HG03103 (cell line): Measurements from ENCODE around the gene TANC1.

Experiments
- ATAC-seq: cut with Tn5 transposase; IDR thresholded peaks from one replicate; pipeline ENCODE4 v1.9.1; 2021; ENCODE audit warnings: low read depth; ENCODE audit not compliant: unreplicated experiment

TANC1 gene

DNA sequence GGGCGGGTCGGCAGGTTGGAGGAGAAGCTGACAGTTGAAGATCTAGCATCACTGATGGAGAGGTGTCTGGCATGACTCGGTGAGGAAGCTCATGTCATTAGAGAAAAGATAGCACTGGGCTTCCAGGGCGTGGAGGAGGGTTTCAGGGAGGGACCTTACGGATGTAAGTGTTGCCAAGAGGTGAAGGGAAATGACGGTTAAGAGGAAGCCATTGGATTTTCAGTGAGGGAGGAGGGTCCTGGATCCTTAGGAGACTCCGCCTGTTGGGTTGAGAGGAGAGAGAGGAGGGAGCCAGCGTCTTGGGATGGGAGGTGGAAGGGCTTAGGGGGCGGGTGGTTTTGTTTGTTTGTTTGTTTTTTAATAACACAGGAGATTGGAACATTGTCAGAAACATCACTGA, 214.9 kb downstream of the TANC1 start:
- no peak for ATAC-seq

DNA sequence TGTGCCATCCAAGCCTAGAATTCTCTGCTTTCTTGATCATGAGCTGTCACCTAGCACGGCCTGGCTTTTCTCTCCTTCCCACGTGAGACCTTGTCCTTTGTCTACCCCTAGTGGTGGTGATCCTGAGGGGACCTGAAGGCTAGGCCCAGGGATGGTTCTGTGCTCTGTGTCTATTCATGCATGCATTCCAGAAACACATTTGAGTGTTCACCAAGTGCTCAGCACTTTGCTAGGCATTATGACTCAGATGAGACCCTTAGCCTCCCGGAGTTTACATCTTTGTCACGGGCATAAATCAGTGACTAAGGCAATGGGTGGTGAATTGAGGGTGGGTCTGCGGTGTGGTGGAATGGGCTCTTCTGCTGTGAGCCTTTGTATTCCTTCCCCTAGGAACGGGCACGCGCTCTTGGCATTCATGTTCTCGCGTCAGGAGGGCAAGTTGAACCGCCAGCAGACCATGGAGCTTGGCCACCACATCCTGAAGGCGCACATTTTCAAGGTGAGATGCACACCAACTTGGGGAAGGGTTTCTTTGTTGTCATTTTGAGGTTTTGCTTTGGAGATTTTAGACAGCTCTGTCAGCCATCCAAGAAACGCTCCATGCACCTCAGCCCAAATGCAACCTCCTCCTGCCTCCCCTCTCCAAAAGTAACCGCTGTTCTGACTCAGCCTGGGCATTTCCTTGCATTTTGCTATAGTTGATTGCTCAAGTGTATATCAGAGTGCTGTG, 217.1 kb downstream of the TANC1 start:
- peak; percentile 53 for ATAC-seq

DNA sequence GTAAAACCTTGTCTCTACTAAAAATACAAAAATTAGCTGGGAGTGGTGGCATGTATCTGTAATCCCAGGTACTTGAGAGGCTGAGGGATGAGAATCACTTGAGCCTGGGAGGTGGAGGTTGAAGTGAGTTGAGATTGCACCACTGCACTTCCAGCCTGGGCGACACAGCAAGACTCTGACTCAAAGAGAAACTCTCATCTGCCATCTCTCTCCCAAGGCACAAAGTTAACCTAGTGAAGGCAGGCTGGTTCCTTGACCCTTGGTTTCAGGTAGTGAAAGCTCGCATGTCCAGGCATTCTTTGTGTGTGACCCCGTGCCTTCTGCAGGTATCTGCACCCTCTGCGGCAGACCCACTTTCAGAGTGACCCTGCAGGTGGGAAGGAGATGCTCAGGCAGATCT, 218.0 kb downstream of the TANC1 start:
- ATAC-seq = no peak

DNA sequence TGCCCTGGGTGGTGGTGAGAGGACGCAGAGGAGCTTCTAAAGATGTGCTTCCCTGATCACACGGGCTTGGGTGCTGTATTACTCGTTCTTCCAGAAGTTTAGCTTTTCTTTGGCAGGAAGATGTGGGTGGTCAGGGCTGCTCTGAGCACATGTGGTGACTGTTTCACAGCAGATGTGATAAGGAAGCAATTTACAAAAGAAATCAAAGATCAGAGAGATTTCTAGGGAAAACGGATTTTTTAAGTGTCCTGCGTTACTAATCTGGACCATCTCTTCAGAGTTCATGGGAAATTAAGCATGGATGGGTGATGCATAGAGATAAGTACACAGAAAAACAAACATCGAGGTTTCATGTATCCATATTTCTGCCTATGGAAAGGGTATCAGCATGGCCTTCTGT, 218.7 kb downstream of the TANC1 start:
- ATAC-seq = no peak

DNA sequence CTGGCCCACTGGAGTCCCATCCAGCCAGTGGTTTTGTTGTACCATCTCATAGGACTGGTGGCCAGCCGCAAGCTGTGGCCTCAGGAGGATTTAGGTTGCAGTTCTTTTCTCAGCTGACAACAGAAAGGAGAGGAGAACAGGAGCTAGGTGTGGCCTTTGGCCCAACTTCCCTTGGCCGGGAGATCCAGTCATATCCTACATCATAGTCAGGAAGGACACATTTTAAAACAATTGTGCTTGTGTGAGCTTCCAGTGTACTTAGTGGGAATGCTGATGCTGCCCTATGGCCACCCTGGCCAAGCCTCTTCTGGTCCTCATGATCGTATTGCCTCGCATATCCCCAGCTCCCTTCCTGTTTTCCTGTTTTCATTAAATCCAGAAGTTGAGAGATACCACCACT, 220.0 kb downstream of the TANC1 start:
- no peak for ATAC-seq

DNA sequence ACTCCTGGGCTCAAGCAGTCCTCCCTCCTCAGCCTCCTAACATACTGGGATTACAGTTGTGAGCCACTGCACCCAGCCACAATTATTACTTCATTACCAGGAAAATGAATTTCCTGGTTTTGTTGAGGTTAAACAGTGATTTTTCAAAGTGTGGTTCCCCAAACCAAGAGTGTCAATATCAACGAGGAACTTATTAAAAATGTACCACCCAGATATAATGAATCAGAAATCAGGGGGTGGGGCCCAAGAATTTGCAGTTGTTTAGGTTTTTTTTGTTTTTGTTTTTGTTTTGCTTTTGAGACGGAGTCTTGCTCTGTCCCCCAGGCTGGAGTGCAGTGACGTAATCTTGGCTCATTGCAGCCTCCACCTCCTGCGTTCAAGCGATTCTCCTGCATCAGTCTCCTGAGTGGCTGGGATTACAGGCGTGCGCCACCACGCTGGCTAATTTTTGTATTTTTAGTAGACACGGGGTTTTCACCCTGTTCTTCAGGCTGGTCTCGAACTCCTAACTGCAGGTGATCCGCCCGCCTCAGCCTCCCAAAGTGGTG, 224.0 kb downstream of the TANC1 start:
- no peak for ATAC-seq

DNA sequence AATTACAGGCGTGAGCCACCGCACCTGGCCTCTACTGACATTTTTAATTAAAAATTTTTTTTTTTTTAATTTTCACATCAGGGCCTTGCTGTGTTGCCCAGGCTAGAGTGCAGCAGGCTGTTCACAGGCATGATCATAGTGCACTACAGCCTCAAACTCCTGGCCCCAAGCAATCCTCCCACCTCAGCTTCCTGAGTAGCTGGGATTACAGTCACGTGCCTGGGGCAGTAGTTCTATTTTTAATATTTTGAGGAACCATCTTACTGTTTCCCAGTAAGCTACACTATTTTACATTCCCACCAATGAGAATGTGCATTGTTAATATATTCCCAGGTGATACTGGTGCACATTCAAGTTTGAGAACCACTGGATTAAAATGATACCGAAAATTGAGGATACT, 225.4 kb downstream of the TANC1 start:
- ATAC-seq = no peak

DNA sequence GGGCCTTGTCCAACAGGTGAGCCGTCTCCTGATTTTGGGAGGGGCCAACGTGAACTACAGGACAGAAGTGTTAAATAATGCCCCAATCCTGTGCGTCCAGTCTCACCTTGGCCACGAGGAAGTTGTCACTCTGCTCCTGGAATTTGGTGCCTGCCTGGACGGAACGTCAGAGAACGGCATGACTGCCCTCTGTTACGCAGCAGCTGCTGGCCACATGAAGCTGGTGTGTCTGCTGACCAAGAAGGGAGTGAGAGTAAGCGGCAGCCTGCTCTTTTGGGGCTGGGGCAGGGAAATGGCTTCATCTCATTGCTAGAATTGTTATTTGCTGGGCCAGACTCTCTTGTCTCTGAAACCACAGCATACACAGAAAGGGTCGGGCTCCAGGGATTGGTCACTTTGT, 225.8 kb downstream of the TANC1 start:
- ATAC-seq = no peak

DNA sequence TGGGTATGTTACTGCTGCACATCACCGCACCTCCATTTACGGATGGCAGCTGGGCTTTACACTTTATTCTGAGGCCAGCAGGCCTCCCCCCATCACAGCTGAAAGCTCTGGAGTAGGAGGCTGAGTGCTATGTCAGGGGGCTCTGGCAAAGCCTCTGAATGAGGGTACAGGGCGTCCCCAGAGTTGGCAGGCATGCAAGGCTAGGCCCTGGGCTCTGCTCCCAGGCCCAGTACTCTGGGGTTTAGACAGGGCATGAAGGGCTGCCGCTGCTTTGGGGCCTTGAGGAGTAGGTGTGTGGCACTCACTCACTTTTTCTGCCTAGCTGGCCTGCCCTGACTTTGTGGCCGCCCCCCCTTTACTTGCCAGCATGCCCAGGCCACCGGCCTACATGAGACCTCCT, 227.3 kb downstream of the TANC1 start:
- no peak for ATAC-seq

DNA sequence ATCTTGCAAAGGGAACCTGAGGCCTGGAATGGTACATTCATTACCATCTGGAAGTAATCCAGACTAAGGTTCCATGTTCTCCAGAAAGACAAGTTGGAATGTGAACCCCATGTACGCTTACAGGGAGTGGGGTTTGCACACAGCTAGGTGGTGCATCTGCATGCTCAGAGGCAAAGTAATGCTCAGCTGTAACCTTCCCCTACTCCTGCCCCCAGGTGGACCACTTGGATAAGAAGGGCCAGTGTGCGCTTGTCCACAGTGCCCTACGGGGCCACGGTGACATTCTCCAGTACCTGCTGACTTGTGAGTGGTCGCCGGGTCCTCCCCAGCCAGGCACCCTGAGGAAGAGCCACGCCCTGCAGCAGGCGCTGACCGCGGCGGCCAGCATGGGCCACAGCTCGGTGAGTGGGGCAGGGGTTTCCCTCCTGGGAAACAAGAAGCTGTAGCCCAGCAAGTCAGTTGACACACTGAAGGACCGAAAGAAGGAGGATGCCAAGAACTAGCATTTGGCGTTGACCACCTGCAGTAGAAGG, 228.0 kb downstream of the TANC1 start:
- ATAC-seq = no peak

DNA sequence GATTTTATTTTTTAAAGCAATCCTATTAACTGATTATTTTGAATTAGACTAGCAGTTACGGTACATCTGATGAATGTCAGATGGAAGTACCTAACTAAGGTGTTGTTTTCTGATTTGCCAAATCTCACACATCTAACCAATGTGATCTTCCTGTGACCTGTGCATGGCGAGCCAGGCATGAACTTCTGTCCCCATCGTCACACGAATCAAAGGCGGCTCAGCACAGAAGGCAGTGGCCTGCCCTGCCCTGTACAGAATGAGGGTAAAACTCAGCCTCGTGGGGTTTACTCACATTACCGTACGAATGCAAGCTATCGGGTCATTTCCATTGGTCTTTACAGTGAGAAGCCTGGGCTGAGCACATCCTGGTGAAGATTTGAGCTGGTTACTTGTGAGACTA, 230.8 kb downstream of the TANC1 start:
- no peak for ATAC-seq

DNA sequence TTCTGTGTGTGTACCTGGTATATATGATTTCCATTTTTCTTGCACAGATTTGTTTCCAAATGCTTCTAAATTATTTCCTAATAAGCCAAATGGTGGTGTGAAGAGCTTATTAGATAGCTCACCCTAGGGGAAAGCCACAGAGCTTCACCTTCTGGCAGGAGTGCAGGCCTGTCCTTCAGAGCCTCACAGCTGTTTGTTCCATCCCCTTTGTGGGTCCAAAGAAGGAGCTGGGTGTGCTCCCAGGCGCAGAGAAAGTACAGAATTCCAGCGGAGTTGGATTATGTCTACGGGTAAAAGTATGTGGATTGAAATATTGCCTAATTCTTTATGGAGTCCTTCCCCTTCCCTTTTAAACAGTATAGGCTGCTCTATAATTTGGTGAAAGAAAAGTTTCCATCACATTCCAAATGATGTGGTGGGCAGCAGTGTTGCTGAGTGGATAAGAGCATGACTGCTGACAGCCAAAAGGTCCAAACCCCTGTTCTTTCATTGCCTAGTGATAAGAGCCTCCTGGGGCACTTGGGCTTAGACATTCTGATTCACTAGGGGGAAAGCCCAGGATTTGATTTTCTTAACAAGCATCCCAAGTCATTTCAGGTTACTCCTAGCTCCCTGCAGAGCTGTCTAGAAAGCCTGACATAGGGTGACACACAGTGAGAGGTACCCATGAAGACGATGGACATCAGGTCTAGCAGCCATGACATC, 231.5 kb downstream of the TANC1 start:
- no peak for ATAC-seq

DNA sequence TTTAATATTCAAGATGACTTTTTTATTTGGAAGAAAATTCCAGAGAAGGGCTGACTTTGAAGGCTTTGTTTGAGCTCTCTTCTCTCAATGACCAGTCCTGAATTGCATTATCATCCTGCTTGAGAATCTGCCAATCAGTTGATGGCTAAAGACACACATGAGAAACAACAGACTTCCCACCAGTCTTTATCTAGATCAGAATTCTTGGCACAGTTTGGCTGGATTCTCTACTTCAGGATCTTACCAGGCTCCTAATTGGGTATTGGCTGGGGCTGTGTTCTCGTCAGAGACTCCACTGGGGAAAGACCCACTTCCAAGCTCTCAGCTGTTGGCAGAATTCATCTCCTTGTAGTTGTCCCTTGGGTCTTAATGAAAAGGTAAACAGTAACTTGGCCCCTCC, 232.1 kb downstream of the TANC1 start:
- ATAC-seq = no peak

DNA sequence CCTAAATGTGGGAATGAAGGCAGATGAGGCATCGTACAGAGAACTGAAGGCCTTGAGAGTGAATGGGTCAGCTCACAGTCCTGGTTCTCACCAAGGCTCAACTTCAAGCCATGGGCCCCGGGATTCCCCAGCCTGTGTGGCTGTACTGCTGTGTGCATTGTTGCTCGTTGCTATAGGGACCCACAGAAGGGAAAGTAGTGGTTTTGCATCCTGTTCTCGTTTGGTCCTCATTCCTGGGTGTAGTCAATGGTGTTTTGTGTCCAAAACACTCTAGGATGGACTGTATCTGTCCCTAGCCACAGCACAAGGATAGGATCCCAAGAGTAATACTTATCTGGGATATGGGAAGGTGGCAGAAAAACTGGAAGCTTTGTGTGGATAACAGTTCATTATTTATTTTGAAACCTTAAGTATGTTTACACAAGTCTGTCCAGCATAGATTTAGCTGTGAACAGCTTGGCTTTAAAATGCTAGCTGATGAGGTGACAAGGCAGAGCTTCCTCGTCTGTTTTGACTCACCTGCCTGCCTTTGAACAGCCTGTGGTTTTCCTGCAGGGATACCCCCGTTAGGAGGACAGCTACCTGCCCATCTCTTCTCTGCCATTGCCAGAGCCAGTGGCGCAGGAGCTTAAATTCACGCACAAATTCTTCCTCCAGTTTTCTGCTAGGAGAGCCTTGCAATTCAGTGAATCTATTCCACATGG, 233.1 kb downstream of the TANC1 start:
- peak; percentile 98 for ATAC-seq

DNA sequence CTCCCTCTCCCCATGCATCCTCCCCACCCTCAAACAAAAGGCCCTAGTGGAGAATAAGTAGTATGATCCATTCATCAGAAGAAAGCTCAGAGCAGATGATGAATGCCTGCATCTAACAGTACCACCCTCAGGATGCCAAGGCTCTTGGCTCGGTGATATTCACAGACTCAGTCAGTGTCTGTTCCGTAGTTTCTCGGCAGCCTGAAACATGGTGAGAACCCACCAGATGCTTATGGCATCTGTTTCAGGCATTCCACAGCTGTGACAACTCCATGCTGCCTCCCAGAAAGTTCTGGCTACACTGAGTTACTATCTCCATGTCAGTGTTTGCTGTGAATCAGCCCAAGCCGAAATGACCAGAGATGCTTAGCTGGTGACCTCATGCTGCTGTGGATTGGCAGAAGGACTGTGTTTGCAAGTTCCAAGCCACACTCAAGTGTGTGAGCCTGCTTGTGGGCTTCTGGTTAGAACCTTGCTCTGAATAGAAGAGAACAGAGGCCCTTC, 234.2 kb downstream of the TANC1 start:
- ATAC-seq = no peak

DNA sequence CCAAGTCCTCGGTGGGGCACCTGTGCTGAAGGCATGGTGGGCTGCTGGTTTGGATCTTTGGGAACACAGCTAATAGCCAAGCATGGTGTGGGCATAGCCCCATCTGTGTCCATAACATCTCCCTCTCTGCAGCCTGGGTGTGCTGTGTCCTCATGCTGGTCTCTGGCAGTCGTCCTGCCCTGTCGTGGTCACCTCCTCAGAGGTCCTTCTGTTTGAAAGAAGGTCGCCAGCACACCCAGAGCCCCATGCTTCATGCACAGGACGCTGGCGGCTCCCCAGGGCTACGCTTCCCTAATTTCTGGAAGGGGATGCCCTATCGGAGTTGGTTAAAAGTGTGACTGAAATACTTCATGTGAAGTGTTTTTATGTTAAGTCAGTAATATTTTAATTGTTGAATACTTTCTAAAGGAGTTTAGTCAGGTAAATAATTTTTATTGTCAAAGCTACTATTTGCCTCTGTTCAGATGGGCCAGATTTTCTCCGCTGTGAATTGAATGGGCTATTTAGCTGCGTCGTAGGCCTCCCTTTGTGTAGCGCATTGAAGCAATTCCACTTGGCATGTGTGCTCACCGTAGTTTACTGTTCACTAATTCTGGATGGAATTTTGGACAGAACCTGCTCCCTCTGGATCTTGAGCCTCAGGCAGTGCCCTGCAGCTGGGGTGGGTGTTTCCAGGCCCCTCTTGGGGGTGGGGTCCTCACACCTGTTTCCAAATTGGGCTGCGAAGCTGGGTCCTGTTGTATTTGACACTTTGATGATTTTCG, 236.1 kb downstream of the TANC1 start:
- no peak for ATAC-seq

DNA sequence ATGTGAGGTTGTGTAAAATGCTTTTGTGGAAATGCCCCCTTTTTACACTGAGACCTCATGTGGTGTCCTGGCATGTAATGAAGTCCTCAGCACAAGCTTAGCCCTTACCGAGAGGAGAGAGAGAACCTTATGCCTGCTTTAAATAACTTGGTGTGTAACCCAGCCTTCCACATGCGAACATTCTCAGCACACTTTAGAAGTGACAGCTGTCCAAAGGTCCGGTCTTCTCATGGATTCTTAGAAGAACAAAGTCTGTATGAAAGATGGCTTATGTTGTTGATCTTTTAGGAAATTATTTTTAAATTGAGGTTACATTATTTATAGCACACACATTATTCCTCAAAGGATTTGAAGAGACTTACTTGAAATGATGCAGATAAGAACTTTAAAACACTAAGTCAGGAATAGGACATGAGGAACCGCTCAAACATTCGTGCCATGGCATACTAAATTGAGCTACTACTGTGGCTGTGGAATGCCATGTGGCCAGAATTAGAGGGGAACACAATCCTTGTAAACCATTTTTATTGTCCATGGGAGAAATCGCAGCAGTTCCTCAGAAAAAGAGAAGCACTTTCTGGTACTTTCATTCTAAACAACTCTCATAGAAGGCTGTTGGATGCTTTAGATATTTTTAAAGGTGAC, 238.4 kb downstream of the TANC1 start:
- ATAC-seq = no peak

DNA sequence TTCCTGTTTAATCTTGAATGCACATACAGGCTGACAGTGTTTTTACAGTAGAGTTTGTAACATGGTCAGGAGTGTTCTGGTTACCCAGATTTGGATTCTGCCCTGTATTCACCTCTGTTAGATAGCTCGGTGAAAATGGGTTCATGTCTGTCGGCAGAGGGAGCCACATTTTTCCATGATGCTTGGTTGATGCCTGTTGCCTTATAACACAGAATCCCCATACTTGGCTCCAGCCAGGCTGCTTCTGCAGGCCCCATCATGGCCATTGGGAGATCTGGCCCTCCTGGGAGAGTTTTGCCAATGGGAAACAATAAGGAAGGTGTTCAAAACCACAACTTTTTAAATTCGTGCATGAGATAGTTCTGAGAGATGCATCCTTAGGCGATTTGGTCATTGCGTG, 240.0 kb downstream of the TANC1 start:
- ATAC-seq = no peak

DNA sequence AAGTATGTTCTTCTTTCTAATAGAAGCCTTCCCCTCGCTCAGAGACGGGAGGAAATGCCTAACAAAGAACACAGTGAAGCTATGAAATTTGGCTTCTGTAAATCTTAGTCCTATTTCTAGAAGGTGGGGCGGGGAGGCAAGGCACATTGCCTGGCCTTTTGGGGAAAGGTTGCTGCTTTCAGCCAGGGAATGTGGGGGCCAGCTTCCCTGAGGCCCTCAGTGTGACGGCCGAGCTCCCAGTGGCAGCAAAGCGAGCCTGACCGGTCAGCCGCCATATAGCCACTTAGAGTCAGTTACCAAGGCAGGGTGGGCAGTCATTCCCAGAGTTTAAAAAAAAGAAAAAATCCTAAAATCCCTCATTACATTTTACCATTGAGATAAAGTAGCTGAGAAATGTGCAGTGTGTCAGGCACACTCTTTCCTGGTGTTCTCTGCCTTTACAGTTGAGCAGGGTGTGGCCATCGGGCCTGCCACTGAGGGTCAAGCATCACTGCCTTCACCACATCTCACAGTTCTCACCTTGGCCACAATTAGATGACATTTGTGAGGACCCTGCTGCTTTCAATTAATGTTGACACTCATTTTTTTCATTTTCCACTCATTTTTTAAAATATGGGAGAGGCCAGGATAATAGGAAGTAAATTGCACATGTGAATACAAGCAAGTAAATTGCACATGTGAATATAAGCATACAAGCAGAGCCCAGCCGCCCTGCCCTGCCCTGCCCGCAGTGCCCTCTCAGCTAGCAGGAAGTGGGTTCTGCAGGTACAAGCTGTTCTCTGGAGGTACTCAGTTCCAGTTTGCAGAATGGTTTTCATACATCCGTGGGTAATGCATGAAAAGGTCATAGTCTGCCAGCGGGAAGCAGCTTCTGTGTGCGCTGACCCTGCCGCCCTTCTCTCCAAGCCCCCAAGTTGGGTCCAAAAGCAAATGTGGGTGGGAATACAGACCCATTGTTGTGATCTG, 241.2 kb downstream of the TANC1 start:
- ATAC-seq = peak; percentile 75
